ENCODE data around the gene S100A2. TPM values are rescaled to one million over a fixed set of nuclear protein-coding genes. Genes with fewer than 3 reads are reported as not detected.

S100A2 gene
- total and polyA plus RNA-seq, 2 of the 13 experiments (the other 11 are each of a cell fraction or from before 2014, with no cell fraction given): 1.2 TPM

GRCh38 chr1:153568367-153569099, 2.9 kb upstream of the S100A2 start (continued):
- no peak for TF ChIP-seq HES4 (CRISPR knock-in tag; IDR thresholded peaks at IDR 0.05; ENCODE audit: borderline replicate concordance)
- TF ChIP-seq ZMAT5 (CRISPR knock-in tag; IDR thresholded peaks at IDR 0.05; ENCODE audit: borderline replicate concordance, low read depth): no peak
- no peak for TF ChIP-seq HNF1A (IDR thresholded peaks at IDR 0.05; ENCODE audit: low read depth)
- no peak for TF ChIP-seq HNF1A (CRISPR knock-in tag; IDR thresholded peaks at IDR 0.05; ENCODE audit: borderline replicate concordance)
- TF ChIP-seq NFKBIZ (CRISPR knock-in tag; IDR thresholded peaks at IDR 0.05): no peak
- TF ChIP-seq ZNF558 (CRISPR knock-in tag; IDR thresholded peaks at IDR 0.05; ENCODE audit: borderline replicate concordance): no peak
- 0 out of 2 replicates have a peak, but pooled peaks have one; percentile 23 for TF ChIP-seq MED1 (CRISPR knock-in tag; IDR thresholded peaks at IDR 0.05)
- no peak for TF ChIP-seq SRSF4 (IDR thresholded peaks at IDR 0.05; ENCODE audit: low read depth, low read length, poor library complexity, severe bottlenecking)
- TF ChIP-seq HOXA3 (CRISPR knock-in tag; IDR thresholded peaks at IDR 0.05): peak; percentile 50; the same call in 1 of the 2 replicates
- TF ChIP-seq ZNF501 (CRISPR knock-in tag; IDR thresholded peaks at IDR 0.05): 0 out of 2 replicates have a peak, but pooled peaks have one; percentile 41
- TF ChIP-seq SATB2 (CRISPR knock-in tag; IDR thresholded peaks at IDR 0.05): no peak
- 0 out of 2 replicates have a peak, but pooled peaks have one; percentile 62 for TF ChIP-seq GTF3A (CRISPR knock-in tag; conservative IDR thresholded peaks at IDR 0.05)
- no peak for TF ChIP-seq SKIL (CRISPR knock-in tag; IDR thresholded peaks at IDR 0.05; ENCODE audit: borderline replicate concordance)
- TF ChIP-seq ZFY (CRISPR knock-in tag; IDR thresholded peaks at IDR 0.05): peak; percentile 48
- TF ChIP-seq HOMEZ (CRISPR knock-in tag; IDR thresholded peaks at IDR 0.05; ENCODE audit: low read depth): no peak; the same call in 1 of the 2 replicates
- TF ChIP-seq NCOA2 (CRISPR knock-in tag; IDR thresholded peaks at IDR 0.05): no peak
- peak; percentile 60; the same call in 1 of the 2 replicates for TF ChIP-seq ZKSCAN8 (CRISPR knock-in tag; IDR thresholded peaks at IDR 0.05; ENCODE audit: borderline replicate concordance)
- TF ChIP-seq SMAD1 (CRISPR knock-in tag; IDR thresholded peaks at IDR 0.05; ENCODE audit: borderline replicate concordance, low read depth): no peak
- no peak for TF ChIP-seq PAWR (CRISPR knock-in tag; IDR thresholded peaks at IDR 0.05; ENCODE audit: borderline replicate concordance)
- no peak for TF ChIP-seq TBX3 (IDR thresholded peaks at IDR 0.05; ENCODE audit: borderline replicate concordance)
- no peak for TF ChIP-seq ZNF562 (CRISPR knock-in tag; IDR thresholded peaks at IDR 0.05; ENCODE audit: borderline replicate concordance)
- no peak for TF ChIP-seq ZNF782 (CRISPR knock-in tag; IDR thresholded peaks at IDR 0.05; ENCODE audit: borderline replicate concordance)

Measured in HepG2 (cell line).